WI38 (cell line): ENCODE data around the gene TTC8.
A peak's percentile ranks its signal among the peaks of the same experiment; 100 is the strongest.
"Not testable (repeated sequence)": the region's sequence is repeated elsewhere in the genome, so short reads cannot be mapped to it uniquely, and the experiment has no call there.

ENCODE experiments used
- H3K4me3 ChIP-seq: 2 replicates; pipeline ENCODE4 v1.5.1; 2011; ENCODE audit warnings: low read depth, mild to moderate bottlenecking, control low read depth, low read length
- CTCF ChIP-seq: IDR thresholded peaks from 2 replicates; pipeline ENCODE4 v1.5.1; 2012; ENCODE audit warnings: low read depth, mild to moderate bottlenecking, control low read depth, low read length

TTC8 gene

GRCh38 chr14:88824314-88825077, at the start of gene TTC8:
TTC8 (plus strand) TSS chr14:88824651; CDS start chr14:88824708, 57 bp downstream.
- peak within 1 kb of the TSS; percentile 81 for H3K4me3 ChIP-seq
- no peak for TF ChIP-seq CTCF

GRCh38 chr14:88775532-88775931, 48.9 kb upstream of the TTC8 start:
- no peak overlapping the region for H3K4me3 ChIP-seq
- TF ChIP-seq CTCF = no peak

GRCh38 chr14:88785911-88786310, 38.5 kb upstream of the TTC8 start:
- no peak overlapping the region for H3K4me3 ChIP-seq
- no peak for TF ChIP-seq CTCF

GRCh38 chr14:88786715-88787114, 37.7 kb upstream of the TTC8 start:
- no peak overlapping the region for H3K4me3 ChIP-seq
- no peak for TF ChIP-seq CTCF

GRCh38 chr14:88789573-88789972, 34.9 kb upstream of the TTC8 start:
- H3K4me3 ChIP-seq = not testable (repeated sequence)

- H3K4me3 ChIP-seq = no peak overlapping the region
- no peak for TF ChIP-seq CTCF
Measured at GRCh38 chr14:88790501-88791251, 33.8 kb upstream of the TTC8 start.

GRCh38 chr14:88791252-88791621, 33.2 kb upstream of the TTC8 start:
- H3K4me3 ChIP-seq = no peak overlapping the region
- TF ChIP-seq CTCF = no peak
